ENCODE measurements around the gene INPP5A. TPM values are rescaled to one million over a fixed set of nuclear protein-coding genes. Genes with fewer than 3 reads are reported as not detected.
"Not testable (repeated sequence)": the region's sequence is repeated elsewhere in the genome, so short reads cannot be mapped to it uniquely, and the experiment has no call there.

INPP5A gene
- total RNA-seq, 1 experiment from 2014 or later: 22.6 TPM

DNA sequence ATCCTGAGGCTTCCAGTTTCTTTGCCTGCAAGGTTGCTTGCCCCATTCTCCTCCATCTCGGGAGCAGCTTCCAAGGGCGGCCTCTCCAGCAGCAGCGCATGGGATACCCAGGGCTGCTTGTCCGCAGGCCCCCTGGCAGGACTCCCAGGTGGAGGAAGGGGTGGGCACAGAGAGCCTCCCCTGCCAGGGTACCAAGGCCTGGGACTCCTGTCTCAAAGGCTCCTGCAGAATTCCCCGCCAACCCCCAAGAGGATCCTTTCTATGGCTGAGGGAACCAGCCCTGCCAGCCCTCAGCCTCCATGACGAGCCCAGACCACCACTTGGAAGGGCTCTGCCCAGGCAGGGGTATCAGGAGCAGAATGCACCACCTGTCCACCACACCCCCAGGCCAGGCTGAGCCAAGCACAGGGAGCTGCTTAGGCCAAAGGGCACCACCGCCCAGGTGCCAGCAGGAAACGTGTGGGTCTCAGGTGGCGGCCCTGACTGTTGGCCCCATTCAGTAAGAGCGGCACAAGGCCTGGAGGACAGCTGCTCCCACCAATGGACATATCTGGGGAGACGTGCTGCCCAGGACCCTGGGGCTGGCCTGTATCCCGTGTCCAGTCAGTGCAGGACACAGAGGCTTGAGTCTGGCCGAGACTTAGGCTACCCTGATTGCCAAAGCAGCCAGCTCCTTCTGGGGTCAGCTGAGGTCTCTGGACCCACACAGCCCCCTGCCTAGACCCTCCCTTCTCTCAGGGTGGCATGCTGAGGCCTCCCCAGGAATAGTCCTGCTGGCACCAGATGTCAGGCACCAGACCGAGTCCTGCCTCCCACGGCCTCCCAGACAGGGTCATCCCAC lies 33.8 kb upstream of the INPP5A start:
- no peaks in the 10 kb centered on the region for H3F3A ChIP-seq (ENCODE audit: low read length, unreplicated experiment)
- H3K27me3 ChIP-seq (ENCODE audit: low read length): 0 out of 2 replicates have a peak, but pooled peaks cover 5% of the 10 kb centered on the region
- ChIA-PET CTCF (no interaction called here), POLR2A (ENCODE audit: unreplicated experiment) (no interaction called here)
- DNase-seq (no peak), ATAC-seq (no peak)
- no peak overlapping the region for H3K4me3 ChIP-seq (ENCODE audit: low read length)
- BruUV-seq (replicated peaks): no TSS peak
- H3K79me2 ChIP-seq (ENCODE audit: low read length): no peaks in the 10 kb centered on the region
- H3K9me2 ChIP-seq (replicated peaks; ENCODE audit: low read length): no peaks in the 10 kb centered on the region
- no peaks in the 10 kb centered on the region for H3K4me1 ChIP-seq (ENCODE audit: insufficient read depth, low read length)
- H2AFZ ChIP-seq (ENCODE audit: low read length): no peak overlapping the region
- intact Hi-C loops (cut with micrococcal nuclease): no loop called here
- TF ChIP-seq, protein P1, sequence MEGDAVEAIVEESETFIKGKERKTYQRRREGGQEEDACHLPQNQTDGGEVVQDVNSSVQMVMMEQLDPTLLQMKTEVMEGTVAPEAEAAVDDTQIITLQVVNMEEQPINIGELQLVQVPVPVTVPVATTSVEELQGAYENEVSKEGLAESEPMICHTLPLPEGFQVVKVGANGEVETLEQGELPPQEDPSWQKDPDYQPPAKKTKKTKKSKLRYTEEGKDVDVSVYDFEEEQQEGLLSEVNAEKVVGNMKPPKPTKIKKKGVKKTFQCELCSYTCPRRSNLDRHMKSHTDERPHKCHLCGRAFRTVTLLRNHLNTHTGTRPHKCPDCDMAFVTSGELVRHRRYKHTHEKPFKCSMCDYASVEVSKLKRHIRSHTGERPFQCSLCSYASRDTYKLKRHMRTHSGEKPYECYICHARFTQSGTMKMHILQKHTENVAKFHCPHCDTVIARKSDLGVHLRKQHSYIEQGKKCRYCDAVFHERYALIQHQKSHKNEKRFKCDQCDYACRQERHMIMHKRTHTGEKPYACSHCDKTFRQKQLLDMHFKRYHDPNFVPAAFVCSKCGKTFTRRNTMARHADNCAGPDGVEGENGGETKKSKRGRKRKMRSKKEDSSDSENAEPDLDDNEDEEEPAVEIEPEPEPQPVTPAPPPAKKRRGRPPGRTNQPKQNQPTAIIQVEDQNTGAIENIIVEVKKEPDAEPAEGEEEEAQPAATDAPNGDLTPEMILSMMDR (conservative IDR thresholded peaks at IDR 0.05; ENCODE audit: low read depth, low read length): no peak
- TF ChIP-seq EZH2 (IDR thresholded peaks at IDR 0.05; ENCODE audit: low read length, unreplicated experiment) (no peak), EZH2phosphoT487 (IDR thresholded peaks at IDR 0.05; ENCODE audit: borderline replicate concordance, low read length) (no peak)
- H4K20me1 ChIP-seq (ENCODE audit: low read length): no peaks in the 10 kb centered on the region
- no peak overlapping the region for H3K27ac ChIP-seq (ENCODE audit: low read length)
- no peaks in the 10 kb centered on the region for H3K36me3 ChIP-seq (ENCODE audit: low read depth, low read length)
- no peak overlapping the region for H3K9ac ChIP-seq (ENCODE audit: low read length)
- no peaks in the 10 kb centered on the region for H3K9me3 ChIP-seq (ENCODE audit: low read length)
- no peak overlapping the region for H3K4me2 ChIP-seq (ENCODE audit: low read length)

DNA sequence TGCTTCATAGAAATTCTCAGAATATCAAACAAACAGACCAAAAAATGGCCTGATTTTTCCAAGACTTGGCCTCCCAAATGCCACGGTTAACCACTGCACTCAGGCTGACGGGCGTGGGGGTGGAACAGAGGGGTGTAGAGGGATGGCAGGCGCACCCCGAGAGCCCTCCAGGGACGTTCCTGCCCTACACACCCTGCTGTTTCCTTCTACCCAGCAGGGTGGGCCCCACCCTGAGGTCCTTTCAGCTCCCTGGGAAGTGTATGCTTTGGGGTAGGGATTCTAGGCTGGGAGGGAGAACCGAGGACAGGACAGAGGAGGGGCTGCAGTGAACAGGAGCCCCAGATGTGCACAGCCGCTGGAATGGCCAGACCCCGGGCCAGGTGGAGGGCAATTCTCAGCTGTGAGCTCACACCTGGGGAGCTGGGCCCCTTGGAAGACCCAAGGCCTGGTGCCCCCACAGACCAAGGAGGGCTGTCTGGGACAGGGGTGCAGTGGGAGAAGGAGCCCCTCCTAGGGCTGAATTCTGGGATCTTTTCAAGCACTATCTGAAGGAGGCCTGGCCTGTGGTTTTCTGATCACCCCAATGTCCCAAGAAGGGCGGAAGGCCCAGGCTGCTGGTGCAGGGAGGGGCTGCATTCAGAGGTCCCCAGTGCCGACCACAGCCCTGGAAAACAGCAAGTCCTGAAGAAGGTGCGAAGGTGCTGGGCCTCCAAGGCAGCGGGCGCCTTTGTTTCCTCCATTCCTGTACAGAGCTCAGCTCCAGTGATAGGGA lies 32.9 kb upstream of the INPP5A start:
- H2AFZ ChIP-seq (ENCODE audit: low read length): no peak overlapping the region
- CTCF ChIA-PET: no interaction called here
- no peaks in the 10 kb centered on the region for H3K36me3 ChIP-seq (ENCODE audit: low read depth, low read length)
- no peaks in the 10 kb centered on the region for H3K9me3 ChIP-seq (ENCODE audit: low read length)
- no peaks in the 10 kb centered on the region for H3K79me2 ChIP-seq (ENCODE audit: low read length)
- POLR2A ChIA-PET (ENCODE audit: unreplicated experiment): no interaction called here
- H3K27ac ChIP-seq (ENCODE audit: low read length): no peak overlapping the region
- no peaks in the 10 kb centered on the region for H3K4me1 ChIP-seq (ENCODE audit: insufficient read depth, low read length)
- intact Hi-C loops (cut with micrococcal nuclease): no loop called here
- DNase-seq: no peak
- H3F3A ChIP-seq (ENCODE audit: low read length, unreplicated experiment): no peaks in the 10 kb centered on the region
- no TSS peak for BruUV-seq (replicated peaks)
- no peak overlapping the region for H3K9ac ChIP-seq (ENCODE audit: low read length)
- H4K20me1 ChIP-seq (ENCODE audit: low read length): no peaks in the 10 kb centered on the region
- H3K4me2 ChIP-seq (ENCODE audit: low read length): no peak overlapping the region
- TF ChIP-seq EZH2 (IDR thresholded peaks at IDR 0.05; ENCODE audit: low read length, unreplicated experiment) (no peak), EZH2phosphoT487 (IDR thresholded peaks at IDR 0.05; ENCODE audit: borderline replicate concordance, low read length) (no peak)
- TF ChIP-seq, protein P1 (conservative IDR thresholded peaks at IDR 0.05; ENCODE audit: low read depth, low read length): no peak
- ATAC-seq: no peak
- no peaks in the 10 kb centered on the region for H3K9me2 ChIP-seq (replicated peaks; ENCODE audit: low read length)
- H3K27me3 ChIP-seq (ENCODE audit: low read length): 0 out of 2 replicates have a peak, but pooled peaks cover 5% of the 10 kb centered on the region
- H3K4me3 ChIP-seq (ENCODE audit: low read length): no peak overlapping the region

- not testable (repeated sequence) for H3K9me2 ChIP-seq (replicated peaks; ENCODE audit: low read length)
These were observed 32.0 kb upstream of the INPP5A start for GRCh38 chr10:132505546-132505945.

More at GRCh38 chr10:132505546-132505945, 32.0 kb upstream of the INPP5A start:
- DNase-seq; H3K36me3 ChIP-seq (ENCODE audit: low read depth, low read length); H3K27ac ChIP-seq (ENCODE audit: low read length); H3K4me3 ChIP-seq (ENCODE audit: low read length); ATAC-seq; CTCF ChIA-PET; intact Hi-C loops (cut with micrococcal nuclease); H3K27me3 ChIP-seq (ENCODE audit: low read length); H4K20me1 ChIP-seq (ENCODE audit: low read length); POLR2A ChIA-PET (ENCODE audit: unreplicated experiment); H3K9ac ChIP-seq (ENCODE audit: low read length); H3K4me2 ChIP-seq (ENCODE audit: low read length); BruUV-seq (replicated peaks); H3K4me1 ChIP-seq (ENCODE audit: insufficient read depth, low read length); H3K9me3 ChIP-seq (ENCODE audit: low read length); H3F3A ChIP-seq (ENCODE audit: low read length, unreplicated experiment); H2AFZ ChIP-seq (ENCODE audit: low read length); H3K79me2 ChIP-seq (ENCODE audit: low read length): not testable (repeated sequence)

Measured in PC-3 (cell line).